Endothelial cell of umbilical vein (primary cell): ENCODE results near the gene VCP. TPM values are rescaled to one million over a fixed set of nuclear protein-coding genes. Genes with fewer than 3 reads are reported as not detected.

Experiments
- BruUV-seq: library from RNA; stranded (reverse); fragments of 400-500 nt; replicated peaks from 2 replicates; lab custom pipeline; 2021; lab: Mats Ljungman, UMichigan
- CTCF ChIA-PET: fragments of 300-600, 350-600 bp; sonication (Branson Sonifier 250); formaldehyde crosslinking; loops from one replicate; lab custom pipeline; 2021; ENCODE audit warnings: antibody characterized with exemption, inconsistent platforms; lab: Charles Lee
- POLR2A ChIA-PET: fragments of 300-600, 350-600 bp; sonication (Branson Sonifier 250); formaldehyde crosslinking; loops from one replicate; lab custom pipeline; 2021; ENCODE audit warnings: antibody characterized with exemption, inconsistent platforms; lab: Charles Lee
- DNase-seq: peaks from one replicate; pipeline ENCODE4 v3.0.0-alpha.2; 2011; ENCODE audit warnings: low read depth, low spot score
- FAIRE-seq: peaks from 2 replicates; lab custom pipeline; 2011; peaks lifted over from hg19 to GRCh38; lab: Jason Lieb, UNC
- H2AFZ ChIP-seq: 2 replicates; pipeline ENCODE4 v1.6.0; 2012; ENCODE audit warnings: low read depth, low read length, control low read depth, inconsistent platforms
- H3K27ac ChIP-seq: 2 replicates; pipeline ENCODE4 v1.5.1; 2011; ENCODE audit warnings: low read depth, mild to moderate bottlenecking, control low read depth, low read length, moderate library complexity; ENCODE audit not compliant: insufficient read depth
- H3K27me3 ChIP-seq, 2 experiments: 2 replicates each; pipeline versions ENCODE4 v1.6.0 to v1.6.1; 2011; ENCODE audit warnings: low read length in 2 of 2, mixed read lengths in 1 of 2; ENCODE audit not compliant: control insufficient read depth in 2 of 2, insufficient read depth in 2 of 2
- H3K36me3 ChIP-seq, 2 experiments: 2 replicates in 1 of 2; 3 replicates in 1 of 2; pipeline ENCODE4 v1.5.1; 2011; ENCODE audit warnings: low read length in 2 of 2, mild to moderate bottlenecking in 1 of 2, moderate library complexity in 1 of 2; ENCODE audit not compliant: control insufficient read depth in 2 of 2, insufficient read depth in 2 of 2; ENCODE audit errors: extremely low read depth in 1 of 2
- H3K4me1 ChIP-seq: 3 replicates; pipeline ENCODE4 v1.5.1; 2011; ENCODE audit warnings: mild to moderate bottlenecking, low read length; ENCODE audit not compliant: control insufficient read depth, insufficient read depth; ENCODE audit errors: extremely low read depth
- H3K4me2 ChIP-seq: 2 replicates; pipeline ENCODE4 v1.6.1; 2011; ENCODE audit warnings: low read length, control low read depth, mixed read lengths; ENCODE audit not compliant: insufficient read depth
- H3K4me3 ChIP-seq, 3 experiments: fragments of 200-600 bp in 1 of 3; sonication (generic), shearing (Covaris generic) in 1 of 3; replicated peaks in 1 of 3; 2 replicates each; pipeline ENCODE4 v1.5.1; 2011 to 2016; ENCODE audit warnings: control low read depth in 3 of 3, low read length in 3 of 3, mild to moderate bottlenecking in 2 of 3, inconsistent platforms in 1 of 3, low read depth in 1 of 3, moderate library complexity in 1 of 3; ENCODE audit not compliant: insufficient read depth in 1 of 3
- H3K79me2 ChIP-seq: 2 replicates; pipeline ENCODE4 v1.6.0; 2012; ENCODE audit warnings: low read length, inconsistent platforms; ENCODE audit not compliant: control insufficient read depth, insufficient read depth
- H3K9ac ChIP-seq: replicated peaks from 2 replicates; pipeline ENCODE3; 2011; ENCODE audit warnings: low read length, control low read depth; ENCODE audit not compliant: insufficient read depth; ENCODE audit errors: extremely low read depth
- H3K9me1 ChIP-seq: replicated peaks from 3 replicates; pipeline ENCODE4 v1.6.0; 2011; ENCODE audit warnings: mild to moderate bottlenecking, low read length; ENCODE audit not compliant: control insufficient read depth, insufficient read depth; ENCODE audit errors: extremely low read depth
- H3K9me3 ChIP-seq: replicated peaks from 2 replicates; pipeline ENCODE4 v1.5.1; 2012; ENCODE audit warnings: low read length, inconsistent platforms; ENCODE audit not compliant: control insufficient read depth, insufficient read depth
- H4K20me1 ChIP-seq: replicated peaks from 2 replicates; pipeline ENCODE3; 2011; ENCODE audit warnings: mild to moderate bottlenecking, low read length; ENCODE audit not compliant: control insufficient read depth, insufficient read depth; ENCODE audit errors: extremely low read depth
- CTCF ChIP-seq, 2 donors: IDR thresholded peaks; 1 replicate in 1 of 2; 2 replicates in 1 of 2; pipeline ENCODE4 v1.5.1; 2011; ENCODE audit warnings: low read length in 2 of 2, mild to moderate bottlenecking in 2 of 2, moderate library complexity in 2 of 2, control low read depth in 1 of 2, inconsistent platforms in 1 of 2, low read depth in 1 of 2; ENCODE audit not compliant: insufficient read depth in 1 of 2; ENCODE audit errors: extremely low read depth in 1 of 2
- MAX ChIP-seq: IDR thresholded peaks from 2 replicates; pipeline ENCODE4 v1.6.1; 2011; ENCODE audit not compliant: insufficient read depth, insufficient read length
- POLR2A ChIP-seq: IDR thresholded peaks from 2 replicates; pipeline ENCODE4 v1.6.1; 2012; ENCODE audit warnings: low read depth, mild to moderate bottlenecking, control low read depth, low read length
- POLR2AphosphoS5 ChIP-seq: IDR thresholded peaks from 2 replicates; pipeline ENCODE4 v1.6.1; 2012; ENCODE audit warnings: low read depth, mild to moderate bottlenecking, control low read depth, low read length, moderate library complexity; ENCODE audit not compliant: insufficient read depth
- dilution Hi-C: fragments of 300-500 bp; cut with MboI; formaldehyde crosslinking; loops from one replicate; pipeline ENCODE4 v1.15.0; 2019; ENCODE audit warnings: low sequenced_read_pairs; ENCODE audit not compliant: extremely low pct_ligation_motif_present
- intact Hi-C: fragments of 100-400 bp; cut with micrococcal nuclease; formaldehyde crosslinking; loops from one replicate; pipeline ENCODE4 v1.10.0; 2022
- polyA plus RNA-seq, 4 experiments: library from polyadenylated mRNA; depleted of rRNA in 3 of 4; stranded (reverse) in 3 of 4; unstranded in 1 of 4; fragments of >200 nt; gene quantifications; 2 replicates each; pipeline versions ENCODE4 v1.2.1 to v1.2.3, GENCODE V29; 2011 to 2012; ENCODE audit warnings: missing spikeins in 1 of 4
- total RNA-seq: library from RNA; stranded (reverse); gene quantifications from 2 replicates; pipeline ENCODE4 v1.2.3, GENCODE V29; 2021

The VCP gene
- total and polyA plus RNA-seq, 2 donors (not counting 3 experiments of a cell fraction or from before 2014, with no cell fraction given) = 349 to 493 TPM

GRCh38 chr9:35102769-35103659, 30.6 kb upstream of the VCP start, which contains the start of gene STOML2:
STOML2 (minus strand) TSS chr9:35103131; CDS start chr9:35103094, 37 bp downstream.
- H3K27me3 ChIP-seq = no peaks in the 10 kb centered on the region
- H3K9ac ChIP-seq = peak within 1 kb of the TSS; percentile 91
- H3K9me3 ChIP-seq = no peaks in the 10 kb centered on the region
- POLR2A ChIA-PET = interaction anchor here (0.9 to 1.3 kb wide), 4 partner anchors 9 to 31 kb away, joined by 3 to 8 read pairs (median 4); partner anchors contain the start of gene VCP
- H3K79me2 ChIP-seq = peaks cover 13% of the 10 kb centered on the region
- H3K27ac ChIP-seq = peak within 1 kb of the TSS; percentile 50
- H3K36me3 ChIP-seq = peaks cover 12 to 50% of the 10 kb centered on the region in 2 experiments
- no peaks in the 10 kb centered on the region for H3K9me1 ChIP-seq
- dilution Hi-C loops = no loop called here
- TSS peak; percentile 87 for BruUV-seq
- FAIRE-seq = peak; percentile 100
- no peaks in the 10 kb centered on the region for H4K20me1 ChIP-seq
- H3K4me3 ChIP-seq = peak within 1 kb of the TSS; percentile 50 to 83 (median 80)
- peak within 1 kb of the TSS; percentile 26 for H3K4me2 ChIP-seq
- peaks cover 13% of the 10 kb centered on the region for H3K4me1 ChIP-seq
- H2AFZ ChIP-seq = peak within 1 kb of the TSS; percentile 76
- intact Hi-C loops = loop anchor here (1.0 kb wide), 1 partner anchor 8 kb away; no protein-coding TSS in a partner anchor
- peak; percentile 96 for DNase-seq
- CTCF ChIA-PET = interaction anchor here (0.8 to 3.0 kb wide), 9 partner anchors 11 to 451 kb away, joined by 3 to 13 read pairs (median 3); partner anchors contain the start of gene FANCG
- TF ChIP-seq MAX (peak; percentile 3), POLR2AphosphoS5 (peak; percentile 89), CTCF (IDR thresholded peaks at IDR 0.05; ENCODE audit: extremely low read depth in 1 of 2, insufficient read depth in 1 of 2, low read depth in 1 of 2, low read length in 2 of 2) (no peak), POLR2A (peak; percentile 88)
